GM18867 (cell line): ENCODE measurements around the gene PPM1F.
"Not testable (repeated sequence)": the region's sequence is repeated elsewhere in the genome, so short reads cannot be mapped to it uniquely, and the experiment has no call there.

Experiments
- ATAC-seq: cut with Tn5 transposase; IDR thresholded peaks from one replicate; pipeline ENCODE4 v1.9.1; 2021; ENCODE audit warnings: mild to moderate bottlenecking, moderate library complexity; ENCODE audit not compliant: unreplicated experiment

Gene PPM1F

GRCh38 chr22:21922370-21923162, 30.1 kb downstream of the PPM1F start:
- no peak for ATAC-seq

- ATAC-seq: no peak
Measured at GRCh38 chr22:21921729-21922128, 30.9 kb downstream of the PPM1F start.

DNA sequence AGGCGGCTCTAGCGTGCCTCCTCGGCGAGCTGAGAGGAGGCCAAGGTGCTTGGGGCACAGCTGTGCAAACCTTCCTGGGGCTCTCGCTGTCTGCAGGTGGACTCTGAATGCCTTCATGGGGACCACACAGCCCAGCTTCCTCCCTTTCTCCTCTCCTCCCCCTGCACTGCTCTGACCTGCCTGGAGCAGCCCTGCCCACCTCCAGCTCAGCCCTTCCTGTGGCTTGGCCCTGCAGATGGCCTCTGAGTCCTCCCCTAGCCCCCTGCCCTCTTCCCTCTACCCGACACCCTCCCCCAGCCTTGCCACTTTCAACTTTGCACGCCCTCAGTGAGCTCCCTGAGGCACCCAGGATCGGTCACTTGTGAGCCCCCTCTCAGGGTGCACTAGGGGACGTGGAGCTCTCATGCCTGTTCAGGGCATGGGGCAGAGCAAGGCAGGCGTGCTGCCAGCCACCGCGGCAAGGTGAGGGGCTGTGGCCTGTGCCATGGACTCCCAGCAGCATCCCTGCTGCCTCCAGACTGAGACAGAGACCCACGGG, 31.4 kb downstream of the PPM1F start:
- no peak for ATAC-seq

DNA sequence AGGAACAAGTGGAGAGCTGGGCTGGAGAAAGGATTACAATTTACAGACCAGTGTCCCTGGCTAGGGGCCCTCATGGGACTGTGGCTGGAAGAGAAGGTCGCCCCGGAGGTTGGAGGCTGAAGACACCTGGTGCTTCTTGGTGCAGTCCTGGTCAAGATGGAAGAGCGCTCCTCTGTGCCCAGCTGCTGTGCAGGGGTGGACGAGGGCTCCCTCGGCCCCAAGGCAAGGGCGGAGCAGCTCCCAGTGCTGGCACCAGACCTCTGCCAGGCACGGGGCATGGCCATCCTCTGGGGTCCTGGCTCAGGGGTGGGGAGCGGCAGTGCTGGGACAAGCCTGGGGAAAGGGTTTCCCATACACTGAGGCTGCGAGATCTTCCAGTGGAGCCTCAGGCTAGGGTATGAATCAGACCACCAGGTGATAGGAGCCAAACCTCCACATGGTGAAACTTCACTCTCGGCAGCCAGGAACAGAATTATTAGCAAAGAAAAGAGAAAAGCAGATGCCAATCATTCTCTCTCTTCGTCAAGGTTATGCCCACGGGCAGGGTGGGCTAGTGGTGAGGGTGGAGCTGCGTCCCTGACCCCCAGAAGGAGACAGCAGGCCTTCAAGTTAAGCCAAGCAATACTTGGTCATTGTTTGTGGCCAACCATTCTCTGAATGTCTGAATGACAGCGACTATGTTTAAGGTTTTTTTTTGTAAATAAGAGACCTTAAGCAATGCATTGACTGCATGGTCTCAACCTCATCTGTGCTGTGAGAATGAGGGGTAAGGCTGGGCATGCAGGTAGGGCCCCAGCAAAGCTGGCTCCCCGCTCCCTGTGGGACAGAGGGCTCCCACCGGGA, 32.1 kb downstream of the PPM1F start:
- no peak for ATAC-seq

DNA sequence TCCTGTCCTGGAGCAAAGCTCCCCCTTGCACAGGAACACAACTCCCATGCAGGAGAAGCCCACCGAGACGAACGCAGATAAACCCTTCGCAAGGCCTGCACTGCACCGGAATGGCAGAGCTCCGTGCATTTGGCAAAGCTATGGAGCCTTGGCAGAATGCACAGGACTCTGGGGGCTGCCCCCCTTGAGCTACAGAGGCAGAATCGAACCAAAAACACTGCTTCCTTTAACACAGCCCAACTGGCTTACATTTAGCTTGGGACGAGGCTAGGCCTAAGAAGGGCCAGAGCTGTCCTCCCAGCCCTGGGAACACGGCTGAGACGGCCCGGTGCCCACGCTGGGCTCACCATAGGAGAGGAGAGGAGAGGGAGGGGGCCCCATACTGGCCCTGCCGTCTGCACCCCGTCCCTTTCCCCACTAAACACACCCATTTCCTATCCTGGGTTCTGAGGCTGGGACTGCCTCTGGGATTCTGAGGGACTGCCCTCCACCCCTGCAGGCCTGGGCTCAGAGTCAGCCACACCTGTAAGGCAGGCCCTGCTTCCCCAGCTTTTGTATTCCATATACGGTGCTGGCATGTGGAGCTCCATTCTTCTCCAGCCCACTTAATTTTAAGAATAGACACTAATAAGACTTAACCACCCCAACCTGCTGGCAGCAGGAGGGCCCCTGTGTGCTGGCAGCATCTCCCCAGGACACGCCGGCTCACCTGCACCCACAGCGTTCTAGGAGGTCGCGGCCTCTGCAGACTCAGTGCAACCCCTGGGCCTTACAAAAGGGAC, 32.9 kb downstream of the PPM1F start:
- ATAC-seq: no peak

DNA sequence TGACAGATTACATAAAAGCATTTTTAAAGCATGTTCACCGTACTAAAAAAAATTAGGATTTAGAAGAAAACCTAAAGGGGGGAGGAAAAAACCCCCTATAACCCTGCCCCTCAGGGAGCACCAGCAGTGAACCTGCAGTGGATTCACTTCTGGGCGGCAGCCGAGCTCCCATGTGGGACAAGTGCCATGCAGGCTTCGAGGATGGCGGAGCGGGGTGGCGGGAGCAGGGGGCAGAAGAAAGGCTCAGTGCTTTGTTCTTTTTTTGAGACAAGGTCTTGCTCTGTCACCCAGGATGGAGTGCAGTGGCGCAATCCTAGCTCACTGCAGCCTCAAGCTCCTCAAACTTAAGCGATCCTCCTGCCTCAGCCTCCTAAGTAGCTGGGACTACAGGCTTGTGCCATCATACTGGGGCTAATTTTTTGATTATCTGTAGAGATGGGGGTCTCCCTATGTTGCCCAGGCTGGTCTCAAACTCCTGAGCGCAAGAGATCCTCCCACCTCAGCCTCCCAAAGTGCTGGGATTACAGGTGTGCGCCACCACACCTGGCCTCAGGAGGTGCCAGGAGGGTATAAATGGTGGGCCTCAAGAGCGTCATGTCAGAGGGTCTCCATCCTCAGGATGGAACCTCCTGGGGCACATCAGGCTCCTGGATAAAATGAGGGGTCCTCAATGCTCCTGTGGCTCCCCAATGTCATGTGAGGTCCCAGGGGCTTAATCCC, 34.0 kb downstream of the PPM1F start:
- ATAC-seq: no peak

DNA sequence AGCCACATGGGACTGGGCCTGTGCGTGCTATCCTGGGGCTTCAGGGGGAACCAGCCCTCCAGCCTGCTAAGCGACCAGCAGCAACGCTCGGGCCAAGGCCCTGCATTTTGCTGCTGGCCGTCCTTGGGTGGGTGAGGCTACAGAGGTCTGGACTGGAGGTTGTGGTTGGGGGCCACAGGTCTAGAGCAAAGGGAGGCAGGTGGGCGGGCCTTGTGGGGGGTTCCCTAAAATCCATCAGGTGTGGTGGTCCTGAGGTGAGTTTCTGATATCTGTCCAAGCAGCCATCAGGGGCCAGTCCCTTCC, 34.7 kb downstream of the PPM1F start:
- no peak for ATAC-seq

DNA sequence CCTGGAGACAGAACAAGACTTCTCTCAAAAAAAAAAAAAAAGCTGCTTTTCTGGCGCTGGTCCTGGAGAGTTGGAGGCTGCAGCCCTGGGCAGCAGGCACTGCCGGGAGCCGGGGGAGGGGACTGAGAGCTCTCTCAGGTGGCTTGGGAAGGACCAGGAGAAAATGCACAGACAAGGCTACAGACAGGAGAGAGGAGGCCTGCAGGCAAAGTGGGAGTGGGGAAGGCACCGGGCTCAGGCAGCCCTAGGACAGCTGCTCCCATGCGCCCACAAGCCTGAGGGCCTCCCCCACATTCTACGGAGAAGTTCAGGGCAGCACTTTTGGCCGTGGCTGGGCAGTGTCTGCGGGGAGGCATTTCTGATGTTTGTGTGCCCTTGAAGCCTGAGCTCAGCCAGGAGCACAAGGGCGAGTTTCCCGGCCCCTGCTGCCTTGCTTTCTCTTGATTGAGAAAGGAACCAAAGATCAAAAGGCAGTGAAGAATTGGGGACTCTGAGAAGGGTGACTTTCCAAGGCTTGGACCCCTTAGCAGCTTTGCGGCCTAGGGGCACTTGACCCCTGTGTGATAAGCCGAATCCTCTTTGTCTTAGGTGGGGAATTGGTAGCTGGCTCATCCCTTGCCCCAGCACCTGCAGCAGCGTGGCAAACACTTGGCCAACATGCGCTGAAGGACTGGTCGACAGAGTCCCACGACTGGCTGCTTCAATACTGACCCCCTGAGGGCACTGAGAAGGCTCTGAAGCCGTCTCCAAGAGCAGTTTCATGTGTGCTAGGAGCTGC, 35.3 kb downstream of the PPM1F start:
- no peak for ATAC-seq

GRCh38 chr22:21916309-21916918, 36.2 kb downstream of the PPM1F start:
- no peak for ATAC-seq

GRCh38 chr22:21915624-21916308, 36.9 kb downstream of the PPM1F start:
- no peak for ATAC-seq

DNA sequence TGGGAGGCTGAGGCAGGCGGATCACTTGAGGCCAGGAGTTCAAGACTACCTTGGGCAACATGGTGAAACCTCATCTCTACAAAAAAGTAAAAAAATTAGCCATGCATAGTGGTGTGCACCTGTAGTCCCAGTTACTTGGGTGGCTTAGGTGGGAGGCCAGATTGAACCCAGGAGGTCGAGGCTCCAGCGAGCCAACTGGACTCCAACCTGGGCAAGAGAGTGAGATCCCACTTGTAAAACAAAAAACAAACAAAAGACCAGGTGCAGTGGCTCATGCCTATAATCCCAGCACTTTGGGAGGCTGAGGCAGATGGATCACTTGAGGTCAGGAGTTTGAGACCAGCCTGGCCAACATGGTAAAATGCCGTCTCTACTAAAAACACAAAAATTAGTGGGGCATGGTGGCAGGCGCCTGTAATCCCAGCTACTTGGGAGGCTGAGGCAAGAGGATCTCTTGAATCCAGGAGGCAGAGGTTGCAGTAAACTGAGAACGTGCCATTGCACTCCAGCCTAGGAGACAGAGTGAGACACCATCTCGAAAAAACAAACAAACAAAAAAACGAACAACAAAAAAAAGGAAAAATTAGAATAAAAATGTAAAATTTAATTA, 38.5 kb downstream of the PPM1F start:
- not testable (repeated sequence) for ATAC-seq

DNA sequence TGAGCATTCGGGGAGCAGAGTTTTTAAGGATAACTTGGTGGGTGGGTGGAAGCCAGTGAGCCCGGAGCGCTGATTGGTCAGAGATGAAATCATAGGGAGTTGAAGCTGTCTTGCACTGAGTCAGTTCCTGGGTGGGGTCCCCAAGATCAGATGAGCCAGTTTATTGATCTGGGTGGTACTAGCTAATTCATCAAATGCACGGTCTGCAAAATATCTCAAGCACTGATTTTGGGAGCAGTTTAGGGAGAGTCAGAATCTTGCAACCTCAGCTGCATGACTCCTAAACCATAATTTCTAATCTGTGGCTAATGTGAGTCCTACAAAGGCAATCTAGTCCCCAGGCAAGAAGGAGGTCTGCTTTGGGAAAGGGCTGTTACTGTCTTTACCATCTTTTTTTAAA, 42.3 kb downstream of the PPM1F start:
- ATAC-seq: not testable (repeated sequence)

DNA sequence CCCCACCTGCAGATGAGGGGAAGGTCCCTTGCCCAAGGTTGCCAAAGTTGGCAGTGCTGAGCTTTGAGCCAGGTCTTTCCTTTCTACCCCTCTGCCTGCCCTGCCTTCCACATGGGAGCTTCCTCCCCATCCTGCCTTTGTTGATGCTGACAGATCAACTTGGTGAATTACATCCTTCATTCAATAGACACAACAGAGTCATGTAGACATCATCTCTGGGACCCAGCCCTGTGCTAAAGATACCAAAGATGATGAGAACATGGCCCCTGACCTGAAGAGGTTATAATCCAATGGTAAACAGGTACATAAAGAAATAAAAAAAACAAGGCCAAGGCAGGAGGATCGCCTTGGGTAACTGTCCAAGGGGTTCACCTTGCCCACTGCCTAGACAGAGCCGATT, 42.8 kb downstream of the PPM1F start:
- no peak for ATAC-seq

DNA sequence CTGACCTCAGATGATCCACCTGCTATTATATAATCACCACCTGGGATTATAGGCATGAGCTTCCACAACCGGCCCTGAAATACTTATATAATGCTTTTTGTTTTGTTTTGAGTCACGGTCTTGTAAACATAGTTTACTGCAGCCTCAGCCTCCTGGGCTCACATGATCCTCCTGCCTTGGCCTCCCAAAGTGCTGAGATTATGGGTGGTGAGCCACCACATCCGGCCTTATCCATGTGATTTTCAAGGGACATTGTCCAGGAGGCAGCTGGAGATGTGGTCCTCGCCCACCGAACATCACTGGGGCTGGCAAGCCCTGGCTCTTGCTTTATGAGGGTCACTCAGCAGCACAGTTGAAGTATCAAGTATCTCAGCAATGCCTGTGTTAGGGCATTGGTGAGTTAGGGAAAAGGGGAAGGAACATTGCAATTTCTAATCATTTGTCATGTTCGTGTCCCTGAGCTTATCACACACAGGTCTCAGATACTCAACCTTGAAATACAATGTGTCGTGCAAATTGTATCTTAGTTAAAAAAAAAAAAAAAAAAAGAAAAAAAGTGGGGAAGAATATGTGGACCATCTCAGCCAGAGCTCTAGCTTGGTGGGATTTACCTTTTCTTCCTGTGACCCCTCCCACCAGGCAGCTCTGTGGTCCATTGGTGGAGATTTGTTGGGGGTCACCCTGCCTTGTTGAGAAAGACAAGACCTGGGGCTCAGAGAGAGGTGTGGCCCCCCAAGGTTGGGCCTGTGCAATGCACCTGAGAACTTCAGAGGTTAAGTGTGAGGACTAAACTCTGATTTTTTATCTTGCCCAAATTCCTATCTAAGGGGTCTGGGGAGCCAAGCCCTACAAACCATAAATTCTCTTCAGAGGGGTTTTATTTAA, 44.8 kb downstream of the PPM1F start:
- ATAC-seq: no peak

DNA sequence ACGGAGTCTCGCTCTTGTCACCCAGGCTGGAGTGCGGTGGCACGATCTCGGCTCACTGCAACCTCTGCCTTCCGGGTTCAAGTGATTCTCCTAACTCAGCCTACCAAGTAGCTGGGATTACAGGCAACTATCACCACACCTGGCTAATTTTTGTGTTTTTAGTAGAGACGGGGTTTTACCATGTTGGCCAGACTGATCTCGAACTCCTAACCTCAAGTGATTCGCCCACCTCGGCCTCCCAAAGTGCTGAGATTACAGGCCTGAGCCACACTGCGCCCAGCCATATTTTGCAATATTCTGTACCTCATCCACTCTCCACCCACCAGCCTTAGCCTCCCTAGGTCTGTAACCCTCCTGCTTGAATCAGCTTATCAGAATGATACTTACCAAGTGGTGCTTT, 47.4 kb downstream of the PPM1F start:
- ATAC-seq: not testable (repeated sequence)

DNA sequence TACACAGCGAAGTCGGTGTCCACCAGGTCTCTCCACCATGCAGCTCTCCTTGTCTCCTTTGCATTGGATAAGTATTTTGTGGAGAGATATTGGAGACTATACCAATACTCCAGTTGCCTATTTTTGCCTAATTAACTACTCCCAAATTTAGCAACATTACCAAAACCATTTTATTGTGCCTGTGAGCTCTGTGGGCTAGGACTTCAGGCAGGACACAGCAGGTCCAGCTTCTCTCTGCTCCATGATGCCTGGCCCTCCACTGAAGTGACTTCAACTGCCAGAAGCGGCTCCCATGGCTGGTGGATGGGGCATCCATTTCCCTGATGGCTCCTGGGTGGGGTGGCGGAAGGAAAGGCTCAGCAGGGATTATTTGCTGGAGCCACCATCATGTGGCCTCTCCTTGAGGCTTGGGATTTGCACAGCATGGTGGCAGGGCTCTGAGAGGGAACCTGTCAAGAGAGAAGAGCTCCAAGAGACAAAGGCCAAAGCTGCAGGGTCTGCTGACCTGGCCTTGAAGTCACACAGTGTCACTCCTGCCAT, 48.3 kb downstream of the PPM1F start:
- ATAC-seq: no peak

- ATAC-seq: no peak
Measured at GRCh38 chr22:21903283-21903682, 49.4 kb downstream of the PPM1F start.
